Osteocyte (in vitro differentiated cells): Measurements from ENCODE around the gene SLCO3A1. TPM values are rescaled to one million over a fixed set of nuclear protein-coding genes. Genes with fewer than 3 reads are reported as not detected.

ENCODE experiments used
- DNase-seq: peaks from one replicate; pipeline ENCODE4 v3.0.0; 2021; ENCODE audit warnings: mixed read lengths; ENCODE audit not compliant: unreplicated experiment; ENCODE audit errors: extremely low spot score
- H3K27ac Mint-ChIP-seq: one replicate; pipeline ENCODE4 v1.8.0; 2021; ENCODE audit warnings: mild to moderate bottlenecking, mixed read lengths; ENCODE audit not compliant: unreplicated experiment
- H3K27me3 Mint-ChIP-seq: one replicate; pipeline ENCODE4 v1.8.0; 2021; ENCODE audit warnings: mixed read lengths; ENCODE audit not compliant: unreplicated experiment
- H3K36me3 Mint-ChIP-seq: one replicate; pipeline ENCODE4 v1.8.0; 2021; ENCODE audit warnings: mixed read lengths; ENCODE audit not compliant: unreplicated experiment
- H3K4me1 Mint-ChIP-seq: one replicate; pipeline ENCODE4 v1.8.0; 2021; ENCODE audit warnings: mixed read lengths; ENCODE audit not compliant: unreplicated experiment
- H3K4me3 Mint-ChIP-seq: one replicate; pipeline ENCODE4 v1.8.0; 2021; ENCODE audit warnings: mild to moderate bottlenecking, moderate library complexity, mixed read lengths; ENCODE audit not compliant: unreplicated experiment
- H3K9me3 Mint-ChIP-seq: one replicate; pipeline ENCODE4 v1.8.0; 2021; ENCODE audit warnings: mixed read lengths; ENCODE audit not compliant: unreplicated experiment
- total RNA-seq: library from RNA; stranded (reverse); gene quantifications from 2 replicates; pipeline ENCODE4 v1.2.1, GENCODE V29; 2021
- TF ChIP-seq, protein P1 (sequence below): fragments of 200-600 bp; sonication (generic); IDR thresholded peaks from 2 replicates; pipeline ENCODE4 v1.5.0; 2021; ENCODE audit warnings: antibody characterized with exemption, mild to moderate bottlenecking, moderate library complexity

The SLCO3A1 gene
- total RNA-seq, 1 donor from 2014 or later: 1.3 TPM

- Mint-ChIP-seq H3K9me3 (no peaks in the 10 kb centered on the region), H3K4me1 (peaks cover 8% of the 10 kb centered on the region), H3K27ac (no peak overlapping the region), H3K4me3 (no peak overlapping the region), H3K36me3 (no peaks in the 10 kb centered on the region), H3K27me3 (peaks cover 27% of the 10 kb centered on the region)
- DNase-seq: peak; percentile 44
- TF ChIP-seq, protein P1, sequence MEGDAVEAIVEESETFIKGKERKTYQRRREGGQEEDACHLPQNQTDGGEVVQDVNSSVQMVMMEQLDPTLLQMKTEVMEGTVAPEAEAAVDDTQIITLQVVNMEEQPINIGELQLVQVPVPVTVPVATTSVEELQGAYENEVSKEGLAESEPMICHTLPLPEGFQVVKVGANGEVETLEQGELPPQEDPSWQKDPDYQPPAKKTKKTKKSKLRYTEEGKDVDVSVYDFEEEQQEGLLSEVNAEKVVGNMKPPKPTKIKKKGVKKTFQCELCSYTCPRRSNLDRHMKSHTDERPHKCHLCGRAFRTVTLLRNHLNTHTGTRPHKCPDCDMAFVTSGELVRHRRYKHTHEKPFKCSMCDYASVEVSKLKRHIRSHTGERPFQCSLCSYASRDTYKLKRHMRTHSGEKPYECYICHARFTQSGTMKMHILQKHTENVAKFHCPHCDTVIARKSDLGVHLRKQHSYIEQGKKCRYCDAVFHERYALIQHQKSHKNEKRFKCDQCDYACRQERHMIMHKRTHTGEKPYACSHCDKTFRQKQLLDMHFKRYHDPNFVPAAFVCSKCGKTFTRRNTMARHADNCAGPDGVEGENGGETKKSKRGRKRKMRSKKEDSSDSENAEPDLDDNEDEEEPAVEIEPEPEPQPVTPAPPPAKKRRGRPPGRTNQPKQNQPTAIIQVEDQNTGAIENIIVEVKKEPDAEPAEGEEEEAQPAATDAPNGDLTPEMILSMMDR: peak; percentile 10
Observed at GRCh38 chr15:91855684-91856489, 2.4 kb downstream of the SLCO3A1 start.

- Mint-ChIP-seq H3K36me3 (no peaks in the 10 kb centered on the region), H3K4me1 (peaks cover 3% of the 10 kb centered on the region), H3K4me3 (no peak overlapping the region), H3K27ac (no peak overlapping the region), H3K9me3 (no peaks in the 10 kb centered on the region), H3K27me3 (peaks cover 27% of the 10 kb centered on the region)
- TF ChIP-seq, protein P1: no peak
- DNase-seq: peak; percentile 8
Observed at GRCh38 chr15:91857224-91857585, 3.7 kb downstream of the SLCO3A1 start.

GRCh38 chr15:91857772-91858171, 4.3 kb downstream of the SLCO3A1 start:
- Mint-ChIP-seq H3K4me3 (no peak overlapping the region), H3K36me3 (no peaks in the 10 kb centered on the region), H3K27ac (no peak overlapping the region), H3K9me3 (no peaks in the 10 kb centered on the region), H3K27me3 (peaks cover 27% of the 10 kb centered on the region), H3K4me1 (no peaks in the 10 kb centered on the region)
- DNase-seq: no peak
- TF ChIP-seq, protein P1: no peak

DNA sequence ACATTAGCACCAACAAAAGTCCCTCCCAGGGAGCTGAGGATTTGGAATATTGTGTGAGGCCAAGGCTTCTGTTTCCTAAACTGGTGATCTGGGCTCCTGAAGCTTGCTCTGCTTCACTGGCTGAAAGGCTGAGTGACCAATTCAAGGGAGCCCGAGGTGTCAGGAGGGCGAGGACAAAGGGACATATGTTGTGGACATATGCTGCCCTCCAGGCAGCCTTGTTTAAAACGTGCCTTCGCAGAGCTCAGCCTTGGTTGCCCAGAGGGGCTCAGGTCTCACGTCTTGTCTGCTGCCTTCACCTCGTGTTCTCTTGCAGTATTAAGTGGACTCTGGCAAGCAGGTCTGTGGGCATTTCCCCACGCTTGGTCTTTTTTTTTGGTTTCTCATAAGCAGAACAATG, 7.0 kb downstream of the SLCO3A1 start:
- H3K9me3 Mint-ChIP-seq: no peaks in the 10 kb centered on the region
- no peaks in the 10 kb centered on the region for H3K4me1 Mint-ChIP-seq
- H3K27me3 Mint-ChIP-seq: peaks cover 13% of the 10 kb centered on the region
- no peaks in the 10 kb centered on the region for H3K36me3 Mint-ChIP-seq
- no peak overlapping the region for H3K27ac Mint-ChIP-seq
- TF ChIP-seq, protein P1: no peak
- no peak for DNase-seq
- H3K4me3 Mint-ChIP-seq: no peak overlapping the region

- TF ChIP-seq, protein P1: no peak
- H3K27me3 Mint-ChIP-seq: peaks cover 7% of the 10 kb centered on the region
- H3K4me1 Mint-ChIP-seq: no peaks in the 10 kb centered on the region
- no peaks in the 10 kb centered on the region for H3K9me3 Mint-ChIP-seq
- H3K27ac Mint-ChIP-seq: no peak overlapping the region
- DNase-seq: no peak
- H3K4me3 Mint-ChIP-seq: no peak overlapping the region
- H3K36me3 Mint-ChIP-seq: no peaks in the 10 kb centered on the region
Observed at GRCh38 chr15:91861223-91861622, 7.7 kb downstream of the SLCO3A1 start.
